HG02885 (cell line): ENCODE measurements around the gene RPS6KA3.
"Not testable (repeated sequence)": the region's sequence is repeated elsewhere in the genome, so short reads cannot be mapped to it uniquely, and the experiment has no call there.

Experiments
- ATAC-seq: cut with Tn5 transposase; IDR thresholded peaks from one replicate; pipeline ENCODE4 v1.9.1; 2021; ENCODE audit warnings: mild to moderate bottlenecking; ENCODE audit not compliant: unreplicated experiment, poor library complexity

The RPS6KA3 gene

DNA sequence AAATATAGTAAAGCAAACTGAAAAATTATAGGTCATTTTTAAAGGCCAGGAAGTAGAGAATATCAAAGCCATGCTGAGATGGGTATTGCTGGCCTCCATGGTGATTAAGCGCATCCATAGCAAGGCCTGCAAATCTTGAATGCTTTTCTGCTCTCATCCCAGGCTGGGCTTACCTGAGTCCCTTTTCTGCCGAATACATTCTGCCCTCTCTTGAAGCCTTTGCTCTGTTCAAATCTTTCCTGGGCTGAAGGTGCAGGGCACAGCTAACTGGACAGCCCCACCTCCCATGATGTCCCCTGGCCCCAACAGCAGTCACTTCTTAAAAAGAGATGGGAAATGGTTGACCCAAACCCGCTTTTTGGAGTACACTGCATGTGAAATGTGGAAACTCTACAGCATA lies 115.0 kb downstream of the RPS6KA3 start:
- no peak for ATAC-seq

GRCh38 chrX:20149326-20149725 lies 117.4 kb downstream of the RPS6KA3 start:
- ATAC-seq = no peak

GRCh38 chrX:20147561-20147960 lies 119.1 kb downstream of the RPS6KA3 start:
- ATAC-seq = no peak

GRCh38 chrX:20144491-20144890 lies 122.2 kb downstream of the RPS6KA3 start:
- ATAC-seq = no peak

GRCh38 chrX:20143561-20143960 lies 123.1 kb downstream of the RPS6KA3 start:
- ATAC-seq = no peak

- ATAC-seq = no peak
Measured at GRCh38 chrX:20143111-20143510, 123.6 kb downstream of the RPS6KA3 start.

DNA sequence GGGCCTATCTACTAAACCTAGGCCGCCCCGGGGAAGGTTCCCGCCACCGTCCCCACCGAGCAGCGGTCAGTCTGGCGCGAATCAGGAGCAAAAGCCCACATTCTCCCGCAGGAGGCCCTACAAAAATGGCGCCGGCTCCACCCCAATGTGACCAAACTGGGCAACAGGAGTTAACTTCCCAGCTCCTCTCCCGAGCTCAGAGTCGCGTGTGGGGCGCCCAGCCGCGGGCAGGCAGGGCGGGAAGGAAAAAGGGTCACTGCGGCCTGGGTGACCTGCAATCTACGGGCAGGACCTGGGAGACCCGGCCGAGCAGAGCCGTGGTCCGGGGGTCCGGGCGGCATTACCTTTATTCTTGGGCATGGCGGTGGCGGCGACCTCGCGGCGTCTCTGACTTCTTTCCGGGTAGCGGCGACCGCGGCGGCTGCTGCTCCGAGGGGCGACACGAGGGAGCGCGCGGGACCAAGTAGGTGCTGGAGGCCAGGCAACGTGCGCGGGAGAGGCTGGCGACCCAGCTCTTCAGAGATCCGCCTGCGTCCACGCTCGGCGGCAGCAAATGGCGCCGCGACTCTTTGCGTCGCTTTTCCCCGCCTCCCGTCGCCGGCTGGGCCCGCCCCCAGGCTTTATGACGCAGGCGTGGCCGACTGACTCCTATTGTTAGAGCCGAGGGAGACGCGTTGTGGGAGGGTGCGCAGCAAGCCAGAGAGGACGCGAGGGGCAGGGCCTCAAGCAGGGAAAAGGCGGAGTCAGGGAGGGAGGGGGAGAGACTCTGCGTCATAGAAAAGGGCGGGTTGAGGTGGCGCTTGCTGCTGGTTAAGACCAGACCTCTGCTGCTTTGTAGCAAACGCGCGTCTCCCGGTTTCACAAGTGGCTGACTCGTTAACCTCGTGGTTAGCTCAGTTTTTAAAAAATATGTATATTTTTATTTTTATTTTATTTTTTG lies 125.2 kb downstream of the RPS6KA3 start, which contains the start of gene EIF1AX:
TSS of gene EIF1AX (minus strand) at position 558 of the 940 bp plus-strand sequence. CDS start at position 360, 198 bp downstream.
- ATAC-seq = peak; percentile 99

DNA sequence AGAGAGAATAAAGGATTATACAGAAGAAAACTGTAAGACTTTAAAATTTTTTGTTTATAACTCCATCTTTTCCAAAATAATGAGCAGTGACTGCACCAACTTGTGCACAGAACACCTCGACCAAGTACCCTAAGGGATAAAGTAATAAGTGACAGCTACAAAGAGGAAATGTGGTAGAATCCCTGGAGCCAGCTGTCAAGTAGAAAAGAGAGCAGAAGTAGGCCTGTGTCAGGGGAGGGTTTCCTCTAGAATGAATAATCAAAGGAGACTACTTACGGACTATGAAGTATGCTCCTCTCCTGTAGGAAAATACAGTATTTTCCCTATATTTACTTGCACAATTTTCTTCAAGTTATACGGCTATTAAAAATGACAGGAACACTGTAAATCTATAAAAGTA lies 126.3 kb downstream of the RPS6KA3 start:
- ATAC-seq = no peak

GRCh38 chrX:20139966-20140365 lies 126.7 kb downstream of the RPS6KA3 start:
- ATAC-seq = no peak

DNA sequence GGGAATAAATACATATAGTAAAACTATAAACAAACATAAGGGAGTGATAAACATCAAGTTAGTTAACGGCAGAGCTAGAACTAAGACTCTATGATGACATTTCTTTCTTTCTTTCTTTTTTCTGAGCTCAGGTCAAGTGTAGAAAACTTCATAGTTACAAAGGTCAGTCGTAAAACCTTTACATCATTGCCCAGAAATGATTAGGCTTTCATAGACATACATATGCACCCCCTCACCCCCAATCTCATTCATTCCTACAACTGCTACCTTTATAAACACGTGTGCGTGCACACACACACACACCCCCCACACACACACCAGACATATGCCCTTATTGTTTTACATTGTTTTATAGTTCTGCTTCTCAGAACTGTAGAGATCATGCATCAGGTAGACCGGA lies 130.8 kb downstream of the RPS6KA3 start:
- ATAC-seq = no peak

DNA sequence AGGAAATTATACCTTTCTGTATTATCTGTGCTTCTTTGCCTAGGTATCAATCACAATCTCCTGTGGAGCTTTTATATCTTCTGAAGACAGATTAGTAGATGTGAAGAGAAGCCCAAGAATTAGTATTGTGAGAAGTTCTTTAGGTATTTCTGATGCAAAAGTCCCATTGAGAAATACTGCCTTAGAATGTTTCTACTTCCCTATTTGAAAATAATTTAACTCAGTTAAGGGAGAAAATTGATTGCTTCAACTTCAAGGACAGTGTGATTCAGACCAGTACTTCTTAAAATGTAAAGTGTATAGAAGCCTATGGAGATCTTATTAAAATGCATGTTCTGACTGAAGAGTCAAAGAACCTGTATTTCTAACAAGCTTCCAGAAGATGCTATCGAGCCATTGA lies 134.0 kb downstream of the RPS6KA3 start:
- no peak for ATAC-seq

DNA sequence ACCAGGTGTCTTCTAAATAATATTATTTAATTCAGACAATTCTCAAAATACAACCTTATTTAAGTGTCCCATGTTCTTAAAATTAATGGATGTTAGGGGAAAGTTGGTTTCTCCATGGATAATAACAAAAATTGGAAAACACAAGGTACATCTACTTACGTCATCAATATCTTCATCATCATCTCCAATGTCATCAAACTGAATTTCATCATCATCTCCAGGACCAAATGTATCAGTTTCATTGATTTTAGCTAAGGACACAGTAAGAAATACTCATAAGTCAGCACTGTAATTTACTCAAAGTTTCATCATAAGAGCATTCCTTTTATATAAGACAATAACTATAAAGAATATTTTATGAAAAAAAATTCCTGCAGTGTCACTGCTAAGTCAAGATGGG lies 136.4 kb downstream of the RPS6KA3 start:
- no peak for ATAC-seq

- ATAC-seq = no peak
Measured at GRCh38 chrX:20129547-20129946, 137.2 kb downstream of the RPS6KA3 start.

DNA sequence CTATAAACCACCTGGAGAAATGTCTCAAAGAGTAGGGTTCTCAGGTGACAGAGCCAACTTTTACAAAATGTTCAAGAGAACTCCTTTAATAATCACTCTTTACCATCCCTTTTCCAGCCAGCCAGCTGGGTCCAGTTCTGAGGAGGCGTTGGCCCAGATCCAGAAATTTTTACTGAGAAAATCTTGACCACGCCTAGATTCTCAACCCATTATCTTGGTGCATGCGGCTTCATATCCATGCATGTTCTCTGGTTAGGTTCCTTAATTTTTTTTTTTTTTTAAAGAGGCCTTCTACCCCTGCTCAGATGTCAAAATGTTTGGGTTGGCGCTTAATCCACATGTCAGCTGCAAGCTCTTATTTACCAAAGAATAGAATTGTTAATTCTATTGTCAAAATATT lies 138.0 kb downstream of the RPS6KA3 start:
- no peak for ATAC-seq

DNA sequence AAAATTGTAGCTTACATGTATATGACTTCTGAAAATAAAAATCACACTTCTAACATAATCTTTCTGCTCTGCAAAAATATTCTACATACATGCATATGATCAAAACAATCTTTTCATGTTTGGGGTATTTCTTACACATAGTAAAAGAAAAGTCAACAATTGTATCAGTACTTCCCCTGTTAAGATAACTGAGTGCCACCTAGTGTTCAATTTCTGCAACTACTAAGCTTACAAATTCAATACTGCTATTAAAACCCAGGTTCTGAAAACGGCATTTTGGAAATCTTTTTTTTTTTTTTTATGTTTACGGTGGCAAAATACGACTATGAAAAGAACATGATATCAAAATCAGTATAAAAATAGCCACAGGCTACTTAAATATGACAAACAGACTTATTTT lies 139.3 kb downstream of the RPS6KA3 start:
- ATAC-seq = peak; percentile 68

DNA sequence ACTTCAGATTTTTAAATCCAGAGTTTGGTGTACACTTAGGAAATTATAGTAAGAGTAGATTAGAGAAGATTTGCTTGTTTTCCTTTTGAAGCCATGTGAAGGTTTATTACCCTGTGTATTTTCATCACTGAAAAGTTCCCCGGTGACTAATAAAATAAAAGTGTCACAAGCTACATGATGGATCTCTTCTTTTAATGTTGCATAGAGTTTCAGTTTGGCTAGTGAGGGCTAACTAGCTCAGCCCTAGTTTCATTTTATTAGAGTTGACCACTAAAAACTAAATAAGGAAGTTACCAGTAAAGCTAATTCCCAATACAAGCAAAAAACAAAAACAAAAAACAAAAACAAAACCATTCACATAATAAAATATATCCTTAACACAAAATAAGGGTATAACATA lies 139.9 kb downstream of the RPS6KA3 start:
- ATAC-seq = not testable (repeated sequence)

DNA sequence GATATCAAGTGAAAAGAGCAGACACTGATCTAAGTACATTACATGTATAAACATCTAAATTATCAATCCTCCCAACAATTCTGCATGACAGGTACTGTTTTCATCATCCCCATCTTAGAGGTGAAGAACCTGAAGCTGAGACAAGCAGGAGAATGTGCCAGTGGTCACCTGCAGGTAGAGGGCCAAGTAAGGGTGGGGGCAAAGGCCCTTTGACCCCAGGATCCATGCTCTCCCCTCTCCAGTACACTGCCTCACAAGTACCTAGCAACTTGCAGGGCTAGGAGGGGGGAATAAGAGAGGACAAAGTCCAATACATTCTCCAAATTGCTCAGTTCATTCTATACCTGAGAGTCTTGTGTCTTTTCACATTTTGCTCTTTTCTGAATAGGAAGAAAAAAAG lies 141.7 kb downstream of the RPS6KA3 start:
- no peak for ATAC-seq

DNA sequence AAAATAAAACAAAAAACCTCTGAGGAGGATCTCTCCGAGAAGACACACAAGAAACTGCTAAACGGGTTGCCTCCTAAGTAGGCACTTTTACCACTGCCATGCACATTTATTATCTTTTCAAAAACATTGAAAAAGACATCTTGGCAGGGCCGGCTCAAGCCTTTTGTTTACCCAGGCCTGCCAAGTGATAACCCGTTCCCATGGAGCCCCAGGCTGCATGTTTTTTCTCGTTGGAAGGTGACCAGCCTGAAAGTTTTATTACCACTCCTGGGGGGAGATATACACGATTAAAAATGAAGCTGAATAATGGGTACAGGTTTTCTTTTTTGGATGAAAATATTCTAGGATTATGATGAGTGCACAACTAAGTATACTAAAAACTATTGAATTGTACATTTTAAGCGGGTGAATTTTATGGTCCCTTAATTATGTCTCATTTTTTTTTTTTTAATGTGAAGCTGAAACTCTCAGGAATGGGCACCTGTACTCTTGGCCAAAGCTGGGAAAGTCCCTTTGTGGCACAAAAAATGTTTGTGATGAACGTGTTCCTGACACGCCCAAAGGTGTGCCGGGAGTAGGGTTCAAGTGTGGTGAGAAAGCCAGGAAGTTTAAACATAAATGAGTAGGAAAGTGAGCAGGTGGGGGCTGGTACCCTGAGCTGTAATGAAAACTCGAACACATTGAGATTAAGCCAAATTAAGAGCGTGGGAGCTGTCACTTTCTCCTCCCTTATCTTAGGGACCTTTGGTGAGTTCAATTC lies 148.5 kb downstream of the RPS6KA3 start:
- no peak for ATAC-seq

DNA sequence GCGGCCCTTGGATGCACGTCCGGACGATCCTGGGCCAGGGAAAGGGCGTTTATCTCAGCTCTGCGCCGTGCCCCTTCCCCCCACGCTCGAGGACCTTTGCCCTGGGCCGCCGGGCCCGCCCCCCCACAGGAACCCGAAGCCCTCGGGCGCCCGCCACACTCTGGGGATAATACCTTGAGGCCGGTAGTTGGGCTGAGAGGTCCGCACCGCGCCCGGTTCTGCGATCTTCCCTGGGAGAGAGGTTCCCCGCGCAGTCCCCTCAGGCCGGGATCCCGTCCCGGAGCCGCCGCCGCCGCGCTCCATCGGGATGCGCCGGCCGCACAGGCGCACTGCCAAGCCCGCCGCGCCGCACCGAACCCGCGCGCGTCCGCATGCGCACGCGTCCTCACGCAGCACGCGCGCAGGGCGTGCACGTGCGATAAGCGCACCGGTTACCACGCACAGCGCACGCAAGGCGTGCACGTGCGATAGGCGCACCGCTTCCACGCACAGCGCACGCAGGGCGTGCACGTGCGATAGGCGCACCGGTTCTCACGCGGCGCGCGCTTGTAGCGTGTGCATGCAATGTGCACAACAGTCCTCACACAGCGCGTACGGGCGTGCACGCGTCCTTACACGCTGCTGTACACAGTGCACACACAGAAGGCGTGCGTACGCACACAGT lies 150.0 kb downstream of the RPS6KA3 start, which contains the start of gene MAP7D2:
TSS of gene MAP7D2 (minus strand) at position 331 of the 664 bp plus-strand sequence. CDS start at position 303, 28 bp downstream.
- ATAC-seq = no peak

DNA sequence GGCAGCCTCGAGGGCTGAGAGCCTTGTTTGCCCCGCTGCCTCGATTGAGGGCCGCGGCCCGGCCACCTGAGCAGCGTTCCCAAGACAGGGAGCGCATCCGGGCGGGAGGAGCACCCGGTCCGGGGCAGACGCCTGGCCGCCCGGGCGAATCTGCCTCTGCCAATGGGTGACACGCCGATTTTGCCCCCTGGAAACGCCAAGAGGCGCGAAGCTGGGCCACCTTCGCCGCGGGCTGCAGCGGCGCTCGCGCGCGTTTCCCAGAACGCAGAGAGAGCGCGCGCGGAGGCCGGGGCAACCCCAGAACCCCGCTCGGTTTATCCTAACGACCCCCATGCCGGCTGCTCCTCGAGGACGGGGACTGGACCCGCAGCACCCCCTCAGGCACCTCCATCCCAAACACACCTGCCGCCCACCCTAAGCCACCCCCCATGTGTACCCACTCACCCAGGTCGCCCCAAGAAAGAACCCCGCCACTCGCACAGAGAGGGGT lies 150.6 kb downstream of the RPS6KA3 start:
- no peak for ATAC-seq
